BE2C (cell line): ENCODE measurements around the gene SYT1.

Experiments used
- DNase-seq: peaks from one replicate; pipeline ENCODE4 v3.0.0-alpha.2; 2020
- H3K27me3 ChIP-seq: fragments of 250-450 bp; sonication (Bioruptor Pico); 2 replicates; pipeline ENCODE4 v1.5.1; 2020; ENCODE audit warnings: mild to moderate bottlenecking
- H3K36me3 ChIP-seq: fragments of 250-450 bp; sonication (Bioruptor Pico); 2 replicates; pipeline ENCODE4 v1.5.1; 2020; ENCODE audit warnings: mild to moderate bottlenecking
- H3K4me1 ChIP-seq: fragments of 250-450 bp; sonication (Bioruptor Pico); 2 replicates; pipeline ENCODE4 v1.5.1; 2020
- H3K4me3 ChIP-seq: 2 replicates; pipeline ENCODE4 v1.5.1; 2011; ENCODE audit warnings: low read depth, low read length
- H3K9me3 ChIP-seq: fragments of 250-450 bp; sonication (Bioruptor Pico); 2 replicates; pipeline ENCODE4 v1.5.1; 2020
- CTCF ChIP-seq: IDR thresholded peaks from 2 replicates; pipeline ENCODE4 v1.5.1; 2012; ENCODE audit warnings: mild to moderate bottlenecking, low read depth, low read length

SYT1 gene

GRCh38 chr12:79364197-79364596 lies 499.6 kb downstream of the SYT1 start:
- Histone ChIP-seq H3K9me3 (no peaks in the 10 kb centered on the region), H3K4me1 (peaks cover 20% of the 10 kb centered on the region), H3K4me3 (no peak overlapping the region), H3K36me3 (peaks cover 27% of the 10 kb centered on the region), H3K27me3 (no peaks in the 10 kb centered on the region)
- TF ChIP-seq CTCF = no peak
- no peak for DNase-seq

- no peaks in the 10 kb centered on the region for H3K27me3 ChIP-seq
- no peak for TF ChIP-seq CTCF
- no peak overlapping the region for H3K4me3 ChIP-seq
- H3K4me1 ChIP-seq = peaks cover 15% of the 10 kb centered on the region
- H3K9me3 ChIP-seq = no peaks in the 10 kb centered on the region
- DNase-seq = no peak
- peaks cover 8% of the 10 kb centered on the region for H3K36me3 ChIP-seq
Observed at GRCh38 chr12:79366374-79366773, 501.8 kb downstream of the SYT1 start.

GRCh38 chr12:79367032-79367589 lies 502.5 kb downstream of the SYT1 start:
- H3K27me3 ChIP-seq = no peaks in the 10 kb centered on the region
- peaks cover 13% of the 10 kb centered on the region for H3K4me1 ChIP-seq
- TF ChIP-seq CTCF = no peak
- H3K4me3 ChIP-seq = no peak overlapping the region
- peaks cover 7% of the 10 kb centered on the region for H3K36me3 ChIP-seq
- no peak for DNase-seq
- no peaks in the 10 kb centered on the region for H3K9me3 ChIP-seq

- H3K27me3 ChIP-seq = no peaks in the 10 kb centered on the region
Observed at GRCh38 chr12:79370021-79370420, 505.4 kb downstream of the SYT1 start.

GRCh38 chr12:79371226-79371625 lies 506.7 kb downstream of the SYT1 start:
- H3K4me3 ChIP-seq = no peak overlapping the region

More at GRCh38 chr12:79370021-79370420, 505.4 kb downstream of the SYT1 start:
- Histone ChIP-seq H3K4me1 (peaks cover 3% of the 10 kb centered on the region; the same call in 1 of the 2 replicates), H3K9me3 (no peaks in the 10 kb centered on the region), H3K4me3 (no peak overlapping the region), H3K36me3 (peaks cover 7% of the 10 kb centered on the region)
- TF ChIP-seq CTCF = no peak
- no peak for DNase-seq

More at GRCh38 chr12:79371226-79371625, 506.7 kb downstream of the SYT1 start:
- DNase-seq = no peak
- peaks cover 6% of the 10 kb centered on the region for H3K36me3 ChIP-seq
- no peaks in the 10 kb centered on the region for H3K4me1 ChIP-seq
- no peaks in the 10 kb centered on the region for H3K27me3 ChIP-seq
- TF ChIP-seq CTCF = no peak
- H3K9me3 ChIP-seq = no peaks in the 10 kb centered on the region
